Activated CD8-positive, alpha-beta T cell treated with anti-CD3 and anti-CD28 coated beads, Interleukin-2, amount 10 ng/mL, durations not matched to agents 7 days and 5 days (primary cell): ENCODE data around the gene FOXK1. TPM values are rescaled to one million over a fixed set of nuclear protein-coding genes. Genes with fewer than 3 reads are reported as not detected.

Experiments
- ATAC-seq: fragments of 150-1000 bp; cut with Tn5 transposase; one replicate; pipeline ENCODE4 v1.10.0; 2021; ENCODE audit warnings: moderate library complexity
- CTCF ChIA-PET: fragments of 350-600 bp; sonication (Branson Sonifier 250); formaldehyde crosslinking; loops from one replicate; lab custom pipeline; 2021; ENCODE audit warnings: antibody characterized with exemption; lab: Charles Lee
- POLR2A ChIA-PET: fragments of 350-600 bp; sonication (Branson Sonifier 250); formaldehyde crosslinking; loops from one replicate; lab custom pipeline; 2021; ENCODE audit warnings: antibody characterized with exemption; lab: Charles Lee
- DNase-seq: peaks from one replicate; pipeline ENCODE4 v3.0.0-alpha.2; 2020
- H3K27ac Mint-ChIP-seq: one replicate; pipeline ENCODE4 v1.8.0; 2021; ENCODE audit warnings: mild to moderate bottlenecking, mixed read lengths
- H3K27me3 Mint-ChIP-seq: one replicate; pipeline ENCODE4 v1.8.0; 2021; ENCODE audit warnings: low read depth, mixed read lengths
- H3K36me3 Mint-ChIP-seq: one replicate; pipeline ENCODE4 v1.8.0; 2021; ENCODE audit warnings: low read depth, mixed read lengths
- H3K4me1 Mint-ChIP-seq: one replicate; pipeline ENCODE4 v1.8.0; 2021; ENCODE audit warnings: low read depth, mixed read lengths
- H3K4me3 Mint-ChIP-seq: one replicate; pipeline ENCODE4 v1.8.0; 2021; ENCODE audit warnings: mild to moderate bottlenecking, mixed read lengths
- H3K9me3 Mint-ChIP-seq: one replicate; pipeline ENCODE4 v1.8.0; 2022; ENCODE audit warnings: mixed read lengths; ENCODE audit not compliant: insufficient read depth
- total RNA-seq, 2 experiments: library from RNA; stranded (reverse); gene quantifications; one replicate each; pipeline ENCODE4 v1.2.3, GENCODE V29; 2021

Gene FOXK1
- total RNA-seq, 2 experiments from 2014 or later, result 26.8 to 28.5 TPM

GRCh38 chr7:4739528-4739992, 57.5 kb downstream of the FOXK1 start:
- peaks cover 27% of the 10 kb centered on the region for H3K36me3 Mint-ChIP-seq
- H3K27me3 Mint-ChIP-seq, result no peaks in the 10 kb centered on the region
- H3K4me3 Mint-ChIP-seq, result no peak overlapping the region
- peaks cover 55% of the 10 kb centered on the region for H3K4me1 Mint-ChIP-seq
- H3K9me3 Mint-ChIP-seq, result no peaks in the 10 kb centered on the region
- ChIA-PET CTCF (no interaction called here), POLR2A (interaction anchor here (1.4 kb wide), 1 partner anchor 36 kb away, joined by 7 read pairs; the partner anchor contains the start of gene AP5Z1)
- DNase-seq (no peak), ATAC-seq (no peak)
- peak overlapping the region; percentile 41 for H3K27ac Mint-ChIP-seq

GRCh38 chr7:4740796-4741195, 58.7 kb downstream of the FOXK1 start:
- Mint-ChIP-seq H3K4me3 (no peak overlapping the region), H3K36me3 (peaks cover 27% of the 10 kb centered on the region), H3K9me3 (no peaks in the 10 kb centered on the region), H3K27me3 (no peaks in the 10 kb centered on the region), H3K27ac (no peak overlapping the region), H3K4me1 (peaks cover 57% of the 10 kb centered on the region)
- CTCF ChIA-PET, result no interaction called here
- POLR2A ChIA-PET, result interaction anchor here (0.6 kb wide), 2 partner anchors 15 to 56 kb away, joined by 3 to 4 read pairs; no protein-coding TSS in a partner anchor
- no peak for DNase-seq
- no peak for ATAC-seq

DNA sequence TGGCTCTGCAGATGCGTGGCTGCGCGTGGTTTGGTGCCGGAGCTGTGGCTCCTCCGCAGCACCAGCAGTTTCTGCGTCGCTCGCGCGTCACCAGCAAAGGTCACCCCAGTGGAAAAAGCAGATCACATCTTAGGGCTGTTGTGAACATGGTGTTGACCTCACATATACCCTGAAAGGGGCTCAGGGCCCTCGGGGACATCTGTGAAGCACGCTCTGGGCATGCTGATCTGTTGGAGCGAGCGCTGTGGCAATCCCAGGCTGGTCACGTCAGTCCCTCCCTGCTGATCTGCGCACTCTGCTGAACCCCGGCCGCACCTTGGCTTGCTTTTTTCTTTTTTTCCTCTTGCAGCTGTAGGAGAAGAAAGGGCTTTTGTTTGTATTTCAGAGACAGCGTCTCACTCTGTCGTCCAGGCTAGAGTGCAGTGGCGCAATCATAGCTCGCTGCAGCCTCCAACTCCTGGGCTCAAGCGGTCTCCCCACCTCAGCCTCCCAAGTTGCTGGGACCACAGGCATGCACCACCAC, 60.0 kb downstream of the FOXK1 start:
- ChIA-PET CTCF (no interaction called here), POLR2A (no interaction called here)
- Mint-ChIP-seq H3K27ac (no peak overlapping the region), H3K9me3 (no peaks in the 10 kb centered on the region), H3K36me3 (peaks cover 33% of the 10 kb centered on the region), H3K4me1 (peaks cover 67% of the 10 kb centered on the region), H3K4me3 (no peak overlapping the region), H3K27me3 (no peaks in the 10 kb centered on the region)
- ATAC-seq (no peak), DNase-seq (no peak)

DNA sequence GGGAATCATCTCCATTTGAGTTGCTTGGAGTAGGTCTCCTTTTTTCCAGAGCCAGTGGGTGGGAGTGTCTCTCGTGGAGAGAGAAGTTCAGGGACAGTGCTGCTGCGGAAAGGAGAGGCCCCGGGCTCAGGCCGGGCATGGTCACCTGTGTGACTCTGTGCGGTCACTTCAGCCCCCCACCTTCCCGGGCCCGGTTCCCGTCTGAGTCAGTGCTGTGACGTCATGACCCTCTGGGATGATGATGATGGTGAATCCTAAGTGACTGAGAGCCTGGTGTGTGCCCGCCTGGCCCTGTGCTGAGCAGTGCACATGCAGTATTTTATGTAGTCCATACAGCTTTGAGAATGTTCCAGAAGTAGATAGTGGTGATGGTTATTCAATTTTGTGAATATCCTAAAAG, 60.8 kb downstream of the FOXK1 start:
- Mint-ChIP-seq H3K4me3 (no peak overlapping the region), H3K36me3 (peaks cover 34% of the 10 kb centered on the region), H3K27ac (no peak overlapping the region)

GRCh38 chr7:4744391-4745264, 62.5 kb downstream of the FOXK1 start:
- POLR2A ChIA-PET, result interaction anchor here (1.1 to 2.7 kb wide), 6 partner anchors 9 to 62 kb away, joined by 3 to 24 read pairs (median 7); partner anchors contain the start of gene AP5Z1
- DNase-seq (peak; percentile 76), ATAC-seq (peak; percentile 78)
- CTCF ChIA-PET, result interaction anchor here (0.8 to 2.1 kb wide), 5 partner anchors 10 to 62 kb away, joined by 3 to 13 read pairs (median 5); partner anchors contain the start of gene FOXK1
- peak overlapping the region; percentile 82 for H3K4me3 Mint-ChIP-seq
- H3K4me1 Mint-ChIP-seq, result peaks cover 60% of the 10 kb centered on the region
- H3K9me3 Mint-ChIP-seq, result no peaks in the 10 kb centered on the region
- no peaks in the 10 kb centered on the region for H3K27me3 Mint-ChIP-seq
- H3K36me3 Mint-ChIP-seq, result peaks cover 44% of the 10 kb centered on the region
- peak overlapping the region; percentile 95 for H3K27ac Mint-ChIP-seq

More for the DNA sequence above, 60.8 kb downstream of the FOXK1 start:
- ATAC-seq (no peak), DNase-seq (no peak)
- POLR2A ChIA-PET, result interaction anchor here (1.9 kb wide), 1 partner anchor 32 kb away, joined by 6 read pairs; the partner anchor contains the start of gene AP5Z1
- Mint-ChIP-seq H3K4me1 (peaks cover 67% of the 10 kb centered on the region), H3K27me3 (no peaks in the 10 kb centered on the region), H3K9me3 (no peaks in the 10 kb centered on the region)
- CTCF ChIA-PET, result no interaction called here

DNA sequence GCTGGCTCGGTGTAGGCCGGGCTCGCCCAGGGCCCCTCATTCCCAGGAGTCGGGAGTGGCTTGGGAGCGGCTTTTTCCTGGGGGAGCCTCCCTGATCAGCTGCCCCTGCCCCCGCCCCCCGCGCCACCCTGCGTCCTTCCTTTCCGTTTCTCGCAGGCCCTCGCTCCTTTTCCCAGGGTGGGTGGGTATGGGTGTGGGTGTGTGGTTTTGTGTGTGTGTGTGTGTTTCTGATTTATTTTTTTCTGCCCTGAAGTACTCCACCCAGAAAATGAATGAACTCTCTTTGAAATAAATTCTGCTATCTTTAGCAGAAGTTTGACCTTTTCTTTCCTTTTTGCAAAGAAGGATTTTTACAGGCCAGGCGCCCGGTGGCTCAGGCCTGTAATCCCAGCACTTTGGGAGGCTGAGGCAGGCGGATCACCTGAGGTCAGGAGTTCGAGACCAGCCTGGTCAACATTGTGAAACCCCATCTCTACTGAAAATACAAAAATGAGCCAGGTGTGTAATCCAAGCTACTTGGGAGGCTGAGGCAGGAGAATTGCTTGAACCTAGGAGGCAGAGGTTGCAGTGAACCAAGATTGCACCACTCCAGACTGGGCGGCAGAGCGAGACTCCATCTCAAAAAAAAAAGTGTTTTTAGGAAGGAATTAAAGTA, 63.3 kb downstream of the FOXK1 start:
- Mint-ChIP-seq H3K4me1 (peaks cover 56% of the 10 kb centered on the region), H3K27me3 (no peaks in the 10 kb centered on the region), H3K36me3 (peaks cover 41% of the 10 kb centered on the region), H3K27ac (peak overlapping the region; percentile 95), H3K9me3 (no peaks in the 10 kb centered on the region), H3K4me3 (peak overlapping the region; percentile 82)
- ChIA-PET CTCF (interaction anchor here (0.9 to 2.1 kb wide), 9 partner anchors 10 to 133 kb away, joined by 3 to 13 read pairs (median 4); partner anchors contain the start of genes AP5Z1 and FOXK1), POLR2A (interaction anchor here (0.9 to 2.7 kb wide), 6 partner anchors 10 to 64 kb away, joined by 3 to 24 read pairs (median 6); partner anchors contain the start of gene AP5Z1)
- no peak for DNase-seq
- peak; percentile 28 for ATAC-seq

- H3K27ac Mint-ChIP-seq, result peak overlapping the region; percentile 95
- DNase-seq, result peak; percentile 53
- peak overlapping the region; percentile 82 for H3K4me3 Mint-ChIP-seq
- ChIA-PET POLR2A (interaction anchor here (0.9 to 2.7 kb wide), 6 partner anchors 12 to 105 kb away, joined by 4 to 24 read pairs (median 8); partner anchors contain the start of gene AP5Z1), CTCF (interaction anchor here (0.6 to 2.1 kb wide), 9 partner anchors 12 to 134 kb away, joined by 3 to 13 read pairs (median 3); partner anchors contain the start of genes AP5Z1 and FOXK1)
- H3K27me3 Mint-ChIP-seq, result no peaks in the 10 kb centered on the region
- H3K9me3 Mint-ChIP-seq, result no peaks in the 10 kb centered on the region
- ATAC-seq, result peak; percentile 34
- H3K36me3 Mint-ChIP-seq, result peaks cover 35% of the 10 kb centered on the region
- H3K4me1 Mint-ChIP-seq, result peaks cover 53% of the 10 kb centered on the region
Observed at GRCh38 chr7:4745971-4746919, 64.2 kb downstream of the FOXK1 start.

DNA sequence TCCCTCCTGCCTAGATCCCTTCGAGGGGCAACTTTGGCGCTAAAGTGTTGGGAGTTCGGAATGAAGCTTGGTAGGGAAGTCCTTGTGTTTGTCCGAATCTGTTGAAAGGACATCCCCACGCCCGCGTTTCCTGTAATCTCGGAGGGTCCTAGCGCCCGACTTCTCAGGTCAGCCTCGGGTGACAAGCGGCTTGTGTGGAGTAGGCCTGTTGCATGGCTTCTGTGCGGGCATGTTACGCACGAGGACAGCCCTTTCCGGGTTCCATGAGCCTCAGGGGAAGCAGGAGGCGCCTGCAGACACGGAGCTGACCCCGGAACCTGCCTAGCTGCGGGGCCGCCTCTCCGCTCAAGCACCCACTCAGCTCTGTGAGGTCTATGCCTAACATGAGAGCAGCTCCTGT, 64.9 kb downstream of the FOXK1 start:
- ChIA-PET POLR2A (interaction anchor here (1.0 to 2.7 kb wide), 2 partner anchors 29 to 106 kb away, joined by 7 to 24 read pairs; partner anchors contain the start of gene AP5Z1), CTCF (interaction anchor here (1.2 to 1.8 kb wide), 3 partner anchors 28 to 106 kb away, joined by 3 to 4 read pairs (median 3); partner anchors contain the start of gene AP5Z1)
- Mint-ChIP-seq H3K27me3 (no peaks in the 10 kb centered on the region), H3K4me1 (peaks cover 53% of the 10 kb centered on the region), H3K9me3 (no peaks in the 10 kb centered on the region), H3K27ac (peak overlapping the region; percentile 77), H3K4me3 (peak overlapping the region; percentile 28), H3K36me3 (peaks cover 31% of the 10 kb centered on the region)
- DNase-seq (no peak), ATAC-seq (no peak)

DNA sequence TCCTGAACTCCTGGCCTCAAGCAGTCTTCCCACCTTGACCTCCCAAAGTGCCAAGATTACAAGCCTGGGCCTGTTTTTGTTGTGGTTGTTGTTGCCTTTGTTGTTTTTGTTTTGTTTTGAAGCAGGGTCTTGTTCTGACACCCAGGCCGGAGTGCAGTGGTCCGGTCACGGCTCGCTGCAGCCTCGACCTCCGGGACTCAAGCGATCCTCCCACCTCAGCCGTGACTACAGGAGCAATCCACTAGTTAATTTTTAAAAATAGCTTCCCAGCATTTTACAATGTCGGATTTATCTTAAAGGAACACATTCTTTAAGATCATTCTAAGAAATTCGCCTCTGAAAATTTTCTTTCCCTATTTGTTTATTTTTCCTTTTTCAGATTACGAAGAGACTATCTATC, 65.7 kb downstream of the FOXK1 start:
- CTCF ChIA-PET, result interaction anchor here (1.2 to 1.4 kb wide), 3 partner anchors 23 to 106 kb away, joined by 3 to 5 read pairs (median 4); partner anchors contain the start of gene AP5Z1
- POLR2A ChIA-PET, result interaction anchor here (1.0 to 2.7 kb wide), 2 partner anchors 28 to 106 kb away, joined by 7 to 24 read pairs; partner anchors contain the start of gene AP5Z1

DNA sequence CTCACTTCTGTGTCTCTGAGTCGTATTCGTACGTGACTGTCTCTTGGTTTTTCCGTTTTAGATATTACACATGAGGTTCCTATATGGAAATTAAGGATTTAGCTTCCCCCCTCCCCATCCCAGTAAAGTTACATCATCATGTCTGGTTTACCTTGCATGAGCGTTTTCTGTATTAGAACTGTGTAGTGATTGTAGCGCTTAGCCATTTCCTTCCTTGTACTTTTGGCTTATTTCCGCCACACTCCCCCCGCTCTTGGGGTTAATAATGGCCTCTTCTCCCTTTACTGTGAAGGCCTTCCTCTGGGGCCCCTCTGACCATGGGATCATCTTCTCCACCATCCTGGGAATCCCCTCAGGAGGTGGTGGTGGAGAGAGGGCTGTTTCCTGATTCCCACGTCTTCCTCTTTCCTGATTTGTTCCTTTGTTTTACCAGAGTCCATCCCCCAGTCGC, 66.2 kb downstream of the FOXK1 start:
- Mint-ChIP-seq H3K4me3 (no peak overlapping the region), H3K4me1 (peaks cover 55% of the 10 kb centered on the region)

More for the DNA sequence above, 65.7 kb downstream of the FOXK1 start:
- H3K36me3 Mint-ChIP-seq, result peaks cover 26% of the 10 kb centered on the region
- peak overlapping the region; percentile 60 for H3K27ac Mint-ChIP-seq
- no peak for ATAC-seq
- DNase-seq, result no peak
- no peaks in the 10 kb centered on the region for H3K27me3 Mint-ChIP-seq
- H3K9me3 Mint-ChIP-seq, result no peaks in the 10 kb centered on the region
- no peak overlapping the region for H3K4me3 Mint-ChIP-seq
- peaks cover 54% of the 10 kb centered on the region for H3K4me1 Mint-ChIP-seq

More for the DNA sequence above, 66.2 kb downstream of the FOXK1 start:
- Mint-ChIP-seq H3K27ac (peak overlapping the region; percentile 60), H3K36me3 (peaks cover 24% of the 10 kb centered on the region), H3K27me3 (no peaks in the 10 kb centered on the region), H3K9me3 (no peaks in the 10 kb centered on the region)
- ATAC-seq (no peak), DNase-seq (no peak)
- POLR2A ChIA-PET, result no interaction called here
- CTCF ChIA-PET, result interaction anchor here (1.2 to 1.4 kb wide), 3 partner anchors 24 to 107 kb away, joined by 3 to 5 read pairs (median 4); partner anchors contain the start of gene AP5Z1
